Pancreas (tissue), 10 donors: ENCODE measurements around the gene SMURF1. TPM values are rescaled to one million over a fixed set of nuclear protein-coding genes. Genes with fewer than 3 reads are reported as not detected.

Source experiments
- ATAC-seq, 4 donors: fragments of 200-7000 bp; cut with Tn5 transposase; one replicate each; pipeline versions ENCODE4 v1.8.0 to v1.9.1; 2020; ENCODE audit warnings: mild to moderate bottlenecking in 4 of 4, moderate library complexity in 4 of 4
- DNase-seq, 6 donors: peaks; one replicate each; pipeline ENCODE4 v3.0.0-alpha.2; 2020
- FAIRE-seq: peaks from 2 replicates; lab custom pipeline; 2012; peaks lifted over from hg19 to GRCh38; lab: Jason Lieb, UNC
- H3K27ac ChIP-seq, 4 donors: fragments of 200-600 bp; sonication (generic); 1 replicate in 3 of 4; 2 replicates in 1 of 4; pipeline versions ENCODE4 v1.5.0 to v1.8.0; 2020
- H3K27me3 ChIP-seq, 4 donors: fragments of 200-600 bp; one replicate each; pipeline ENCODE4 v1.8.0; 2021
- H3K36me3 ChIP-seq, 3 donors: fragments of 200-600 bp; sonication (generic) in 1 of 3; one replicate each; pipeline versions ENCODE4 v1.5.0 to v1.8.0; 2020 to 2021
- H3K4me1 ChIP-seq, 3 donors: fragments of 200-600 bp; one replicate each; pipeline ENCODE4 v1.8.0; 2021
- H3K4me3 ChIP-seq, 4 donors: fragments of 200-600 bp; sonication (generic) in 2 of 4; one replicate each; pipeline versions ENCODE4 v1.5.0 to v1.8.0; 2020 to 2021
- H3K9me3 ChIP-seq, 4 donors: fragments of 200-600 bp; one replicate each; pipeline ENCODE4 v1.8.0; 2021
- CTCF ChIP-seq, 4 donors: fragments of 200-600 bp; sonication (generic) in 3 of 4; IDR thresholded peaks; one replicate each; pipeline versions ENCODE4 v1.5.0 to v1.8.0; 2021; ENCODE audit warnings: antibody characterized with exemption in 4 of 4
- WGBS, 2 donors: extraction: QIAGEN DNeasy Blood & Tissue Kit; methylation state at CpG; one replicate each; pipeline ENCODE4 v1.1.7; 2013; 5-methylcytosine and 5-hydroxymethylcytosine counted together
- intact Hi-C, 3 donors: fragments of 100-400 bp; cut with DNase I; formaldehyde crosslinking; loops; one replicate each; pipeline versions ENCODE4 v1.11.1 to v1.14.2; 2022
- polyA plus RNA-seq, 2 donors: library from polyadenylated mRNA; stranded (reverse); fragments of 200-250 nt; gene quantifications; one replicate each; pipeline ENCODE4 v1.2.3, GENCODE V29; 2013
- total RNA-seq, 6 donors: library from RNA; stranded (reverse); fragmentation: NEBNext Ultra II Directional in 4 of 6; extraction: Animal tissue kit (Norgen Biotek cat#: 25700) in 4 of 6; gene quantifications; one replicate each; pipeline versions ENCODE4 v1.2.1 to v1.2.4, GENCODE V29; 2021 to 2023
- donor health status: healthy with polysubstance abuse.
- donor health status: DM: no; HTN: no; CAD: no; lungs with moderate emphysema.
- donor health status: DM: no; HTN: no; CAD: no.
- donor health status: control.
- donor health status: control.
- donor health status: Bipolar disorder and iron deficiency.
- donor health status: DM: yes; HTN: yes; CAD: no.
- donor health status: DM: no; HTN: no; CAD: no.
- donor health status: DM: no; HTN: no; CAD: no.
- donor health status: DM: yes; HTN: yes; CAD: no.

Gene SMURF1
- total and polyA plus RNA-seq, 8 donors: 7.6 to 22.7 (median 14.1) TPM

GRCh38 chr7:99131290-99131689 is 12.6 kb downstream of the SMURF1 start:
- Histone ChIP-seq H3K27me3 (no peaks in the 10 kb centered on the region), H3K4me3 (no peak overlapping the region), H3K36me3 (no peaks in the 10 kb centered on the region), H3K27ac (no peak overlapping the region), H3K9me3 (no peaks in the 10 kb centered on the region), H3K4me1 (peaks cover 32 to 56% (median 50%) of the 10 kb centered on the region in 3 donors)
- no peak for TF ChIP-seq CTCF (IDR thresholded peaks at IDR 0.05)
- FAIRE-seq (no peak), DNase-seq (no peak), ATAC-seq (no peak)
- intact Hi-C loops: no loop called here
- 73 to 76% methylated on average over 2 of the region's 2 CpGs for WGBS, 2 donors

DNA sequence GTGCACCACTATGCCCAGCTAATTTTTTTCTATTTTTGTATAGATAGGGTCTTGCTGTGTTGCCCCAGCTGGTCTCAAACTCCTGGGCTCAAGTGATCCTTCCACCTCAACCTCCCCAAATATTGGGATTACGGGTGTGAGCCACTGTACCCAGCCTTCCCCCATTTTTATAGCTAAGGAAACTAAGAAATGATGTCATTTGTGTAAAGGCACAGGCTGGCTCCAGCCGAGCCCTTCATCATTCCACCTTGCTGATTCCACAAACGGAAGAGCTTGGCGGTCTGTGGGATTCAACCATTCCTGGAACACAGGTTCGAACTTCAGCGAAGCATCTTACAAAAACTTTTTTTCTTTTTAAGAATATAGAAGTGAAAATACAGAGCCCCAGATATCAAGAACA is 14.4 kb downstream of the SMURF1 start:
- no peak for FAIRE-seq
- no peaks in the 10 kb centered on the region for H3K27me3 ChIP-seq
- peaks cover 24 to 57% (median 56%) of the 10 kb centered on the region in 3 donors for H3K4me1 ChIP-seq
- peak overlapping the region in 1 of 4 donors; percentile 68 for H3K27ac ChIP-seq
- H3K36me3 ChIP-seq: no peaks in the 10 kb centered on the region
- 96% methylated on average over 6 of the region's 6 CpGs for WGBS, 2 donors
- TF ChIP-seq CTCF (IDR thresholded peaks at IDR 0.05): no peak
- no peak for DNase-seq
- no peaks in the 10 kb centered on the region for H3K9me3 ChIP-seq
- ATAC-seq: no peak
- intact Hi-C loops: no loop called here
- H3K4me3 ChIP-seq: no peak overlapping the region

GRCh38 chr7:99129001-99129400 is 14.9 kb downstream of the SMURF1 start:
- 71% methylated on average over 3 of the region's 3 CpGs for WGBS, 2 donors
- H3K9me3 ChIP-seq: no peaks in the 10 kb centered on the region
- peak overlapping the region in 2 of 4 donors; percentile 43 to 68 for H3K27ac ChIP-seq
- intact Hi-C loops: no loop called here
- no peak for TF ChIP-seq CTCF (IDR thresholded peaks at IDR 0.05)
- ATAC-seq (peak in 2 of 4 donors; percentile 2 to 3), DNase-seq (no peak), FAIRE-seq (no peak)
- H3K4me3 ChIP-seq: no peak overlapping the region
- no peaks in the 10 kb centered on the region for H3K36me3 ChIP-seq
- H3K4me1 ChIP-seq: peaks cover 25 to 58% (median 57%) of the 10 kb centered on the region in 3 donors
- no peaks in the 10 kb centered on the region for H3K27me3 ChIP-seq

DNA sequence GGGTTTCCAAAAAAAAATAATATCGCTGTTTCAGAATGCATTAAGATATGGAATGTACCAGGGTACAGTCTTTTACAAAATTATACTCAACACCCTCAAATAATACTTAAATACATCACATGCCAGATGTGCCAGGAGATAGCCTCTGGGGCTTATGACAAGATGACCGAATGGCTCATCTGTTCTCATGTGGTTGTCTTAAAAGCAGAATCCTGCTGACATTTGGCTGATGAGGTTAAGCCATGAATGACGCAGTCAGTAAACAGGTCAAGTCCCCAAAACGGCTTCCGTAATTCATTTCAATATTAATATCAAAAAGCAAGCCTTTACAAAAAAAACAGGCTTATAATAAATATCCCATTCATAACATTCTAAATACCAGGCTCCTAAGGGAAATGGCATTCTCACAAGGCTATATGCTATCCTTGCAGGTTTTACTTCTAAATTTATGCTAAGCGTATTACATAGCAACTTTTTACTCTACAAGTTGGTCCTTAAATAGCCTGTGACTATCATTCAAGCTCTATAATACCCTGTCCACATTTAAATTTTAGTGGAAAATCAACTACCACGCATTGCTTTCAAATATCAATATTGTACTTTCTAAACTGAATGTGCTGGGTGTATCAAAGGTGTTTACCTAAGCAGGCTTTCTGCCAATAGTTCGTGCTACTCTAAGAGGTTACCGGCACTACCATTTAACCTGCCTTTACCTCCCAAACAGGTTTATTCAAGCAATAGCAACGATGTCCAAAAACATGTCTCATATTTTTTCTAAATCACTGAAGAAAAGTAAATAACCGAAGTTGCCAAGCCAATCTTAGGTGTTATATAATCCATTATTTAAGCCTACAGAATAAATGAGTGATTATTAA is 15.6 kb downstream of the SMURF1 start:
- FAIRE-seq (no peak), ATAC-seq (peak; percentile 88 to 91 (median 88)), DNase-seq (peak in 3 of 6 donors; percentile 44 to 64 (median 56))
- peaks cover 25 to 57% (median 52%) of the 10 kb centered on the region in 3 donors for H3K4me1 ChIP-seq
- 24 to 29% methylated on average over 11 of the region's 11 CpGs for WGBS, 2 donors
- intact Hi-C loops: no loop called here
- TF ChIP-seq CTCF (IDR thresholded peaks at IDR 0.05): no peak
- no peak overlapping the region for H3K4me3 ChIP-seq
- no peaks in the 10 kb centered on the region for H3K27me3 ChIP-seq
- H3K27ac ChIP-seq: peak overlapping the region in 2 of 4 donors; percentile 61 to 68
- H3K36me3 ChIP-seq: no peaks in the 10 kb centered on the region
- H3K9me3 ChIP-seq: no peaks in the 10 kb centered on the region

- DNase-seq: no peak
- Histone ChIP-seq H3K36me3 (no peaks in the 10 kb centered on the region), H3K27me3 (no peaks in the 10 kb centered on the region), H3K27ac (peak overlapping the region in 2 of 4 donors; percentile 61 to 68), H3K9me3 (no peaks in the 10 kb centered on the region), H3K4me3 (no peak overlapping the region), H3K4me1 (peaks cover 25 to 57% (median 52%) of the 10 kb centered on the region in 3 donors)
- FAIRE-seq: no peak
- no peak for TF ChIP-seq CTCF (IDR thresholded peaks at IDR 0.05)
- no peak for ATAC-seq
- 76 to 89% methylated on average over 6 of the region's 6 CpGs for WGBS, 2 donors
- intact Hi-C loops: no loop called here
Measured at GRCh38 chr7:99127636-99128035, 16.3 kb downstream of the SMURF1 start.
